Measurements from ENCODE around the gene RAD52. TPM values are rescaled to one million over a fixed set of nuclear protein-coding genes. Genes with fewer than 3 reads are reported as not detected.
"Not testable (repeated sequence)": the region's sequence is repeated elsewhere in the genome, so short reads cannot be mapped to it uniquely, and the experiment has no call there.

RAD52 gene
- total RNA-seq, 1 experiment from 2014 or later, result 11.1 TPM

- no peak for DNase-seq (ENCODE audit: low read depth)
- in situ Hi-C loops (cut with HindIII; ENCODE audit: low pct_unique_long_range_greater_than_20kb, low sequenced_read_pairs), result no loop called here
These were observed 22.5 kb upstream of the RAD52 start for GRCh38 chr12:971991-972390.

- DNase-seq (ENCODE audit: low read depth), result no peak
- in situ Hi-C loops (cut with HindIII; ENCODE audit: low pct_unique_long_range_greater_than_20kb, low sequenced_read_pairs), result no loop called here
These were observed 20.3 kb upstream of the RAD52 start for GRCh38 chr12:969821-970220.

- in situ Hi-C loops (cut with HindIII; ENCODE audit: low pct_unique_long_range_greater_than_20kb, low sequenced_read_pairs), result no loop called here
- no peak for DNase-seq (ENCODE audit: low read depth)
These were observed 19.1 kb upstream of the RAD52 start for GRCh38 chr12:968545-968944.

- in situ Hi-C loops (cut with HindIII; ENCODE audit: low pct_unique_long_range_greater_than_20kb, low sequenced_read_pairs), result no loop called here
- DNase-seq (ENCODE audit: low read depth), result no peak
These were observed 18.1 kb upstream of the RAD52 start for GRCh38 chr12:967641-968040.

GRCh38 chr12:966724-967123 is 17.2 kb upstream of the RAD52 start:
- no peak for DNase-seq (ENCODE audit: low read depth)
- in situ Hi-C loops (cut with HindIII; ENCODE audit: low pct_unique_long_range_greater_than_20kb, low sequenced_read_pairs), result no loop called here

- in situ Hi-C loops (cut with HindIII; ENCODE audit: low pct_unique_long_range_greater_than_20kb, low sequenced_read_pairs), result no loop called here
- no peak for DNase-seq (ENCODE audit: low read depth)
These were observed 9.2 kb upstream of the RAD52 start for GRCh38 chr12:958588-959123.

- in situ Hi-C loops (cut with HindIII; ENCODE audit: low pct_unique_long_range_greater_than_20kb, low sequenced_read_pairs), result no loop called here
These were observed 6.4 kb upstream of the RAD52 start for GRCh38 chr12:955939-956338.

GRCh38 chr12:954741-955140 is 5.2 kb upstream of the RAD52 start:
- DNase-seq (ENCODE audit: low read depth), result no peak
- in situ Hi-C loops (cut with HindIII; ENCODE audit: low pct_unique_long_range_greater_than_20kb, low sequenced_read_pairs), result no loop called here

More at GRCh38 chr12:955939-956338, 6.4 kb upstream of the RAD52 start:
- DNase-seq (ENCODE audit: low read depth), result no peak

GRCh38 chr12:953776-954175 is 4.3 kb upstream of the RAD52 start:
- no peak for DNase-seq (ENCODE audit: low read depth)
- in situ Hi-C loops (cut with HindIII; ENCODE audit: low pct_unique_long_range_greater_than_20kb, low sequenced_read_pairs), result no loop called here

- in situ Hi-C loops (cut with HindIII; ENCODE audit: low pct_unique_long_range_greater_than_20kb, low sequenced_read_pairs), result no loop called here
- no peak for DNase-seq (ENCODE audit: low read depth)
These were observed 1.7 kb upstream of the RAD52 start for GRCh38 chr12:951176-951575.

- no peak for DNase-seq (ENCODE audit: low read depth)
- in situ Hi-C loops (cut with HindIII; ENCODE audit: low pct_unique_long_range_greater_than_20kb, low sequenced_read_pairs), result no loop called here
These were observed 1.3 kb downstream of the RAD52 start for GRCh38 chr12:948238-948637.

GRCh38 chr12:946631-947030 is 2.9 kb downstream of the RAD52 start:
- in situ Hi-C loops (cut with HindIII; ENCODE audit: low pct_unique_long_range_greater_than_20kb, low sequenced_read_pairs), result no loop called here
- DNase-seq (ENCODE audit: low read depth), result no peak

- in situ Hi-C loops (cut with HindIII; ENCODE audit: low pct_unique_long_range_greater_than_20kb, low sequenced_read_pairs), result no loop called here
- no peak for DNase-seq (ENCODE audit: low read depth)
These were observed 3.3 kb downstream of the RAD52 start for GRCh38 chr12:946212-946611.

GRCh38 chr12:944211-944610 is 5.3 kb downstream of the RAD52 start:
- no peak for DNase-seq (ENCODE audit: low read depth)
- in situ Hi-C loops (cut with HindIII; ENCODE audit: low pct_unique_long_range_greater_than_20kb, low sequenced_read_pairs), result no loop called here

GRCh38 chr12:943051-943450 is 6.4 kb downstream of the RAD52 start:
- in situ Hi-C loops (cut with HindIII; ENCODE audit: low pct_unique_long_range_greater_than_20kb, low sequenced_read_pairs), result no loop called here
- no peak for DNase-seq (ENCODE audit: low read depth)

- DNase-seq (ENCODE audit: low read depth), result no peak
- in situ Hi-C loops (cut with HindIII; ENCODE audit: low pct_unique_long_range_greater_than_20kb, low sequenced_read_pairs), result no loop called here
These were observed 10.7 kb downstream of the RAD52 start for GRCh38 chr12:938810-939209.

GRCh38 chr12:936377-937345 is 12.8 kb downstream of the RAD52 start:
- DNase-seq (ENCODE audit: low read depth), result no peak
- in situ Hi-C loops (cut with HindIII; ENCODE audit: low pct_unique_long_range_greater_than_20kb, low sequenced_read_pairs), result no loop called here

GRCh38 chr12:935891-936290 is 13.6 kb downstream of the RAD52 start:
- DNase-seq (ENCODE audit: low read depth); in situ Hi-C loops (cut with HindIII; ENCODE audit: low pct_unique_long_range_greater_than_20kb, low sequenced_read_pairs): not testable (repeated sequence)

- in situ Hi-C loops (cut with HindIII; ENCODE audit: low pct_unique_long_range_greater_than_20kb, low sequenced_read_pairs), result no loop called here
- no peak for DNase-seq (ENCODE audit: low read depth)
These were observed 17.9 kb downstream of the RAD52 start for GRCh38 chr12:931591-931990.

GRCh38 chr12:931060-931459 is 18.4 kb downstream of the RAD52 start:
- in situ Hi-C loops (cut with HindIII; ENCODE audit: low pct_unique_long_range_greater_than_20kb, low sequenced_read_pairs), result no loop called here
- DNase-seq (ENCODE audit: low read depth), result no peak
